GM12874 (cell line): ENCODE measurements around the gene C6orf89.

Experiments
- CTCF ChIP-seq: IDR thresholded peaks from 2 replicates; pipeline ENCODE4 v1.5.1; 2011; ENCODE audit warnings: low read depth, mild to moderate bottlenecking, control low read depth, low read length, moderate library complexity; ENCODE audit not compliant: insufficient read depth

Gene C6orf89

GRCh38 chr6:36885461-36886401 lies at the start of gene C6orf89:
C6orf89 (plus strand) TSS chr6:36885952; CDS start chr6:36899445, 13,493 bp downstream.
- peak; percentile 81 for TF ChIP-seq CTCF

- TF ChIP-seq CTCF: peak; percentile 29; the same call in 1 of the 2 replicates
Observed at GRCh38 chr6:36836111-36837021, 49.4 kb upstream of the C6orf89 start.

GRCh38 chr6:36837022-36837339 lies 48.8 kb upstream of the C6orf89 start:
- TF ChIP-seq CTCF: no peak

- TF ChIP-seq CTCF: no peak
Observed at GRCh38 chr6:36837686-36838085, 48.1 kb upstream of the C6orf89 start.

GRCh38 chr6:36838896-36839748 lies 46.6 kb upstream of the C6orf89 start, which contains the start of gene CPNE5:
CPNE5 (minus strand) TSS chr6:36839444; CDS start chr6:36839377, 67 bp downstream.
- TF ChIP-seq CTCF: no peak

GRCh38 chr6:36839749-36840431 lies 45.9 kb upstream of the C6orf89 start:
- TF ChIP-seq CTCF: 0 out of 2 replicates have a peak, but pooled peaks have one; percentile 11
